IMR-90 (cell line): Measurements from ENCODE around the gene CHD9. TPM values are rescaled to one million over a fixed set of nuclear protein-coding genes. Genes with fewer than 3 reads are reported as not detected.

Experiments
- ATAC-seq: fragments of 200-7000 bp; cut with Tn5 transposase; 2 replicates; pipeline ENCODE4 v1.9.1; 2020; ENCODE audit warnings: low read depth, mild to moderate bottlenecking, moderate library complexity
- BruUV-seq: library from RNA; stranded (reverse); fragments of 400-500 nt; replicated peaks from 2 replicates; lab custom pipeline; 2021; lab: Mats Ljungman, UMichigan
- CTCF ChIA-PET: fragments of 300-600 bp; formaldehyde crosslinking; extraction: SDS; loops from one replicate; lab custom pipeline; 2021; ENCODE audit warnings: antibody characterized with exemption; lab: Yijun Ruan, JAX
- POLR2A ChIA-PET: fragments of 300-600 bp; sonication (Branson Sonifier 250); formaldehyde crosslinking; loops from one replicate; lab custom pipeline; 2022; ENCODE audit warnings: antibody characterized with exemption; ENCODE audit not compliant: unreplicated experiment; lab: Charles Lee
- DNase-seq: peaks from one replicate; pipeline ENCODE4 v3.0.0; 2013
- H2AFZ ChIP-seq: replicated peaks from 2 replicates; pipeline ENCODE3; 2013; ENCODE audit warnings: low read length, mild to moderate bottlenecking; ENCODE audit not compliant: poor library complexity
- H2AK5ac ChIP-seq: 2 replicates; pipeline ENCODE4 v1.6.1; 2013; ENCODE audit warnings: low read depth, low read length, inconsistent platforms
- H2AK9ac ChIP-seq: replicated peaks from 2 replicates; pipeline ENCODE3; 2013; ENCODE audit warnings: mild to moderate bottlenecking, low read depth, low read length, moderate library complexity; ENCODE audit not compliant: poor library complexity
- H2BK120ac ChIP-seq: 2 replicates; pipeline ENCODE4 v1.6.1; 2013; ENCODE audit warnings: low read depth, low read length, inconsistent platforms
- H2BK15ac ChIP-seq: 3 replicates; pipeline ENCODE4 v1.6.1; 2013; ENCODE audit warnings: low read depth, low read length, inconsistent platforms
- H2BK20ac ChIP-seq: 2 replicates; pipeline ENCODE4 v1.6.1; 2013; ENCODE audit warnings: low read depth, mild to moderate bottlenecking, inconsistent platforms, low read length, moderate library complexity
- H2BK5ac ChIP-seq: 2 replicates; pipeline ENCODE4 v1.6.1; 2013; ENCODE audit warnings: mild to moderate bottlenecking, low read depth, low read length, inconsistent platforms; ENCODE audit not compliant: poor library complexity, severe bottlenecking
- H3K14ac ChIP-seq: replicated peaks from 2 replicates; pipeline ENCODE4 v1.6.1; 2013; ENCODE audit warnings: low read depth, low read length, inconsistent platforms
- H3K18ac ChIP-seq: 2 replicates; pipeline ENCODE4 v1.6.1; 2013; ENCODE audit warnings: low read depth, low read length, control low read depth
- H3K23ac ChIP-seq: 2 replicates; pipeline ENCODE4 v1.6.1; 2013; ENCODE audit warnings: low read depth, low read length, inconsistent platforms
- H3K27ac ChIP-seq: 2 replicates; pipeline ENCODE4 v1.5.1; 2013; ENCODE audit warnings: mild to moderate bottlenecking, control low read depth, low read length; ENCODE audit not compliant: insufficient read depth
- H3K27me3 ChIP-seq: 2 replicates; pipeline ENCODE4 v1.6.1; 2013; ENCODE audit warnings: low read length; ENCODE audit not compliant: control insufficient read depth, insufficient read depth
- H3K36me3 ChIP-seq: 2 replicates; pipeline ENCODE4 v1.6.1; 2013; ENCODE audit warnings: low read length, mixed read lengths; ENCODE audit not compliant: control insufficient read depth, insufficient read depth
- H3K4ac ChIP-seq: 2 replicates; pipeline ENCODE4 v1.6.1; 2013; ENCODE audit warnings: low read depth, low read length, inconsistent platforms
- H3K4me1 ChIP-seq: 2 replicates; pipeline ENCODE4 v1.6.1; 2013; ENCODE audit warnings: low read length, mixed read lengths; ENCODE audit not compliant: control insufficient read depth, insufficient read depth
- H3K4me2 ChIP-seq: 2 replicates; pipeline ENCODE4 v1.6.1; 2013; ENCODE audit warnings: low read depth, mild to moderate bottlenecking, control low read depth, low read length, moderate library complexity
- H3K4me3 ChIP-seq: 2 replicates; pipeline ENCODE4 v1.5.1; 2013; ENCODE audit warnings: low read depth, mild to moderate bottlenecking, control low read depth, low read length, moderate library complexity; ENCODE audit not compliant: insufficient read depth
- H3K56ac ChIP-seq: 2 replicates; pipeline ENCODE4 v1.6.1; 2013; ENCODE audit warnings: low read length, inconsistent platforms; ENCODE audit not compliant: insufficient read depth; ENCODE audit errors: extremely low read depth
- H3K79me1 ChIP-seq, 2 experiments: 2 replicates each; pipeline ENCODE4 v1.6.1; 2013; ENCODE audit warnings: low read length in 2 of 2, inconsistent platforms in 1 of 2, low read depth in 1 of 2
- H3K9ac ChIP-seq: 2 replicates; pipeline ENCODE4 v1.6.1; 2013; ENCODE audit warnings: low read depth, low read length, control low read depth
- H3K9me1 ChIP-seq: 2 replicates; pipeline ENCODE4 v1.6.1; 2013; ENCODE audit warnings: low read length, inconsistent platforms; ENCODE audit not compliant: insufficient read depth
- H3K9me3 ChIP-seq: 2 replicates; pipeline ENCODE4 v1.6.1; 2013; ENCODE audit warnings: low read length; ENCODE audit not compliant: control insufficient read depth, insufficient read depth
- H4K20me1 ChIP-seq: 2 replicates; pipeline ENCODE4 v1.6.1; 2013; ENCODE audit warnings: low read length, inconsistent platforms; ENCODE audit not compliant: insufficient read depth
- H4K5ac ChIP-seq: 2 replicates; pipeline ENCODE4 v1.6.1; 2013; ENCODE audit warnings: mild to moderate bottlenecking, low read depth, low read length, control low read depth
- H4K8ac ChIP-seq, 2 experiments: 2 replicates each; pipeline ENCODE4 v1.6.1; 2013; ENCODE audit warnings: low read depth in 2 of 2, low read length in 2 of 2, control low read depth in 1 of 2, inconsistent platforms in 1 of 2
- H4K91ac ChIP-seq: 2 replicates; pipeline ENCODE4 v1.6.1; 2013; ENCODE audit warnings: low read depth, low read length, inconsistent platforms; ENCODE audit not compliant: insufficient read depth
- BHLHE40 ChIP-seq: fragments of 150-350 bp; IDR thresholded peaks from 2 replicates; pipeline ENCODE4 v1.6.1; 2016; ENCODE audit warnings: mild to moderate bottlenecking, low read depth, low read length
- CHD1 ChIP-seq: IDR thresholded peaks from 2 replicates; pipeline ENCODE4 v1.6.1; 2012; ENCODE audit warnings: low read depth, low read length, improper control_type of control experiment
- ELK1 ChIP-seq: fragments of 150-350 bp; IDR thresholded peaks from 2 replicates; pipeline ENCODE4 v1.6.1; 2016; ENCODE audit warnings: low read depth, mild to moderate bottlenecking, low read length, moderate library complexity, borderline replicate concordance
- MAZ ChIP-seq: IDR thresholded peaks from 2 replicates; pipeline ENCODE4 v1.6.1; 2012; ENCODE audit warnings: low read depth, mild to moderate bottlenecking, low read length, improper control_type of control experiment, moderate library complexity, borderline replicate concordance
- NFE2L2 ChIP-seq: fragments of 150-350 bp; IDR thresholded peaks from 2 replicates; pipeline ENCODE4 v1.6.1; 2016; ENCODE audit warnings: low read depth, mild to moderate bottlenecking, low read length
- POLR2A ChIP-seq: IDR thresholded peaks from 2 replicates; pipeline ENCODE4 v1.6.1; 2012; ENCODE audit warnings: mild to moderate bottlenecking, low read depth, low read length
- RCOR1 ChIP-seq: IDR thresholded peaks from 2 replicates; pipeline ENCODE4 v1.6.1; 2012; ENCODE audit warnings: mild to moderate bottlenecking, low read length, improper control_type of control experiment; ENCODE audit not compliant: insufficient replicate concordance
- RFX5 ChIP-seq: IDR thresholded peaks from 2 replicates; pipeline ENCODE4 v1.8.0; 2012; ENCODE audit warnings: low read depth, mild to moderate bottlenecking, low read length, moderate library complexity
- SMC3 ChIP-seq: fragments of 150-350 bp; IDR thresholded peaks from 2 replicates; pipeline ENCODE4 v1.6.1; 2016; ENCODE audit warnings: low read depth, mild to moderate bottlenecking, antibody characterized with exemption, low read length, moderate library complexity
- USF2 ChIP-seq: fragments of 150-350 bp; IDR thresholded peaks from 2 replicates; pipeline ENCODE4 v1.6.1; 2017; ENCODE audit warnings: mild to moderate bottlenecking, antibody characterized with exemption, low read length, low read depth
- WGBS, 2 experiments: methylation state at CpG; one replicate each; pipeline versions ENCODE4 v1.1.5 to v1.1.7; 2013; ENCODE audit warnings: missing lambda C conversion rate in 2 of 2; ENCODE audit not compliant: insufficient read length in 1 of 2; ENCODE audit errors: extremely low coverage in 2 of 2; 5-methylcytosine and 5-hydroxymethylcytosine counted together
- dilution Hi-C: fragments of 300-500 bp; cut with HindIII; formaldehyde crosslinking; loops from one replicate; pipeline ENCODE4 v1.14.3; 2018; ENCODE audit warnings: low sequenced_read_pairs; ENCODE audit not compliant: unreplicated experiment
- in situ Hi-C: fragments of 300-500 bp; cut with MboI; formaldehyde crosslinking; loops from 3 replicates; pipeline ENCODE4 v1.14.3; 2019; ENCODE audit warnings: low sequenced_read_pairs, inconsistent platforms, mixed read lengths
- intact Hi-C: fragments of 100-400 bp; cut with micrococcal nuclease; formaldehyde crosslinking; loops from 2 replicates; pipeline ENCODE4 v1.10.0; 2022
- polyA plus RNA-seq, 3 experiments: library from polyadenylated mRNA; depleted of rRNA; stranded (reverse); fragments of >200 nt; gene quantifications; 2 replicates each; pipeline ENCODE4 v1.2.3, GENCODE V29; 2012; ENCODE audit warnings: low replicate concordance in 1 of 3
- total RNA-seq: library from RNA; depleted of rRNA; stranded (reverse); fragments of >200 nt; gene quantifications from 2 replicates; pipeline ENCODE4 v1.2.3, GENCODE V29; 2012

The CHD9 gene
- total and polyA plus RNA-seq, 2 of the 4 experiments (the other 2 are of a cell fraction): 9.1 to 48.8 TPM

GRCh38 chr16:53085931-53086421 lies 31.2 kb downstream of the CHD9 start:
- CTCF ChIA-PET: no interaction called here
- H3K4me1 ChIP-seq: peaks cover 21% of the 10 kb centered on the region

More at GRCh38 chr16:53085931-53086421, 31.2 kb downstream of the CHD9 start:
- H3K9ac ChIP-seq: no peak overlapping the region
- peaks cover 15 to 68% of the 10 kb centered on the region in 2 experiments for H3K79me1 ChIP-seq
- H3K27ac ChIP-seq: peak overlapping the region; percentile 16; the same call in 1 of the 2 replicates
- no peak overlapping the region for H2BK20ac ChIP-seq
- DNase-seq (no peak), ATAC-seq (no peak)
- no peaks in the 10 kb centered on the region for H3K9me3 ChIP-seq
- H3K18ac ChIP-seq: no peak overlapping the region
- H4K8ac ChIP-seq: peak overlapping the region in 1 of 2 experiments; percentile 36; a peak in 1 of 4 replicates
- BruUV-seq: no TSS peak
- no peak overlapping the region for H3K4me3 ChIP-seq
- dilution Hi-C loops (no loop called here), in situ Hi-C loops (loop anchor here (5.0 kb wide), 1 partner anchor 41 kb away; no protein-coding TSS in a partner anchor), intact Hi-C loops (no loop called here)
- H2AK9ac ChIP-seq: no peak overlapping the region
- no peak overlapping the region for H3K4ac ChIP-seq
- no peak overlapping the region for H2AFZ ChIP-seq
- no peak overlapping the region for H2AK5ac ChIP-seq
- H3K23ac ChIP-seq: peak overlapping the region; percentile 8; the same call in 1 of the 2 replicates
- no peak overlapping the region; the same call in 1 of the 2 replicates for H3K4me2 ChIP-seq
- H2BK15ac ChIP-seq: no peak overlapping the region
- no peak overlapping the region for H2BK5ac ChIP-seq
- no peaks in the 10 kb centered on the region for H3K27me3 ChIP-seq
- no peak overlapping the region for H4K5ac ChIP-seq
- H3K9me1 ChIP-seq: peaks cover 36% of the 10 kb centered on the region
- WGBS, 2 experiments: 0% methylated on average over 1 of the region's 6 CpGs; no CpG with 5 or more reads in 1 of the 2 experiments
- TF ChIP-seq CHD1 (no peak), RCOR1 (no peak), RFX5 (no peak), MAZ (no peak), SMC3 (no peak), USF2 (no peak), BHLHE40 (no peak), POLR2A (no peak), ELK1 (no peak), NFE2L2 (no peak)
- POLR2A ChIA-PET: no interaction called here
- 0 out of 2 replicates have a peak overlapping the region, but pooled peaks have one; percentile 3 for H3K14ac ChIP-seq
- no peak overlapping the region for H3K56ac ChIP-seq
- no peaks in the 10 kb centered on the region for H3K36me3 ChIP-seq
- H4K91ac ChIP-seq: no peak overlapping the region
- 0 out of 2 replicates have a peak, but pooled peaks cover 4% of the 10 kb centered on the region for H4K20me1 ChIP-seq
- peak overlapping the region; percentile 7; the same call in 1 of the 2 replicates for H2BK120ac ChIP-seq
